Adipocyte (in vitro differentiated cells): ENCODE results near the gene KRT13.

Source experiments
- DNase-seq: peaks from one replicate; pipeline ENCODE4 v3.0.0-alpha.2; 2015; ENCODE audit warnings: low read depth
- H3K27me3 ChIP-seq: replicated peaks from 2 replicates; pipeline ENCODE4 v1.7.0; 2013; ENCODE audit warnings: mild to moderate bottlenecking, low read length, moderate library complexity; ENCODE audit not compliant: control insufficient read depth, insufficient read depth
- H3K36me3 ChIP-seq: 2 replicates; pipeline ENCODE4 v1.7.0; 2013; ENCODE audit warnings: low read length, mild to moderate bottlenecking, moderate library complexity; ENCODE audit not compliant: control insufficient read depth, insufficient read depth, severe bottlenecking
- H3K4me1 ChIP-seq: 2 replicates; pipeline ENCODE4 v1.7.0; 2013; ENCODE audit warnings: mild to moderate bottlenecking, low read length, moderate library complexity; ENCODE audit not compliant: control insufficient read depth, insufficient read depth
- H3K4me3 ChIP-seq: 2 replicates; pipeline ENCODE4 v1.7.0; 2013; ENCODE audit warnings: mild to moderate bottlenecking, low read length, moderate library complexity
- H3K9ac ChIP-seq: 2 replicates; pipeline ENCODE4 v1.7.0; 2013; ENCODE audit warnings: mild to moderate bottlenecking, low read length, moderate library complexity
- H3K9me3 ChIP-seq: 2 replicates; pipeline ENCODE4 v1.7.0; 2013; ENCODE audit warnings: mild to moderate bottlenecking, low read length, moderate library complexity; ENCODE audit not compliant: control insufficient read depth

KRT13 gene

GRCh38 chr17:41490000-41490990 is 15.1 kb downstream of the KRT13 start:
- Histone ChIP-seq H3K4me3 (no peak overlapping the region), H3K36me3 (no peaks in the 10 kb centered on the region), H3K4me1 (peaks cover 13% of the 10 kb centered on the region), H3K9me3 (no peaks in the 10 kb centered on the region), H3K27me3 (peaks cover 28% of the 10 kb centered on the region), H3K9ac (no peak overlapping the region)
- no peak for DNase-seq

- Histone ChIP-seq H3K27me3 (peaks cover 34% of the 10 kb centered on the region), H3K4me3 (no peak within 1 kb of the TSS), H3K4me1 (peaks cover 13% of the 10 kb centered on the region), H3K9me3 (no peaks in the 10 kb centered on the region), H3K36me3 (no peaks in the 10 kb centered on the region), H3K9ac (no peak within 1 kb of the TSS)
- DNase-seq = no peak
Measured at GRCh38 chr17:41489531-41489930, 15.9 kb downstream of the KRT13 start, which contains the start of gene KRT36. TSS of gene KRT36 (minus strand) at chr17:41489910. CDS start at chr17:41489864, 46 bp downstream.

- Histone ChIP-seq H3K9ac (no peak overlapping the region), H3K36me3 (no peaks in the 10 kb centered on the region), H3K4me3 (no peak overlapping the region), H3K9me3 (no peaks in the 10 kb centered on the region), H3K4me1 (peaks cover under 1% of the 10 kb centered on the region), H3K27me3 (peaks cover 49% of the 10 kb centered on the region)
- no peak for DNase-seq
Measured at GRCh38 chr17:41486809-41487530, 18.4 kb downstream of the KRT13 start.

GRCh38 chr17:41486316-41486715 is 19.1 kb downstream of the KRT13 start:
- DNase-seq = no peak
- Histone ChIP-seq H3K36me3 (no peaks in the 10 kb centered on the region), H3K4me3 (no peak overlapping the region), H3K4me1 (no peaks in the 10 kb centered on the region), H3K9me3 (no peaks in the 10 kb centered on the region), H3K9ac (no peak overlapping the region), H3K27me3 (peaks cover 51% of the 10 kb centered on the region)

GRCh38 chr17:41484920-41485904 is 20.2 kb downstream of the KRT13 start:
- H3K4me3 ChIP-seq = no peak overlapping the region
- no peak for DNase-seq
- H3K9me3 ChIP-seq = no peaks in the 10 kb centered on the region
- no peak overlapping the region for H3K9ac ChIP-seq
- peaks cover 47% of the 10 kb centered on the region for H3K27me3 ChIP-seq
- no peaks in the 10 kb centered on the region for H3K36me3 ChIP-seq
- no peaks in the 10 kb centered on the region for H3K4me1 ChIP-seq

GRCh38 chr17:41483991-41484826 is 21.2 kb downstream of the KRT13 start:
- Histone ChIP-seq H3K36me3 (no peaks in the 10 kb centered on the region), H3K27me3 (peaks cover 44% of the 10 kb centered on the region), H3K4me1 (no peaks in the 10 kb centered on the region), H3K9me3 (no peaks in the 10 kb centered on the region), H3K9ac (no peak overlapping the region), H3K4me3 (no peak overlapping the region)
- no peak for DNase-seq

GRCh38 chr17:41483531-41483930 is 21.9 kb downstream of the KRT13 start:
- no peak for DNase-seq
- Histone ChIP-seq H3K4me3 (no peak overlapping the region), H3K9me3 (no peaks in the 10 kb centered on the region), H3K27me3 (peaks cover 41% of the 10 kb centered on the region), H3K9ac (no peak overlapping the region), H3K36me3 (no peaks in the 10 kb centered on the region), H3K4me1 (no peaks in the 10 kb centered on the region)

GRCh38 chr17:41481036-41481435 is 24.4 kb downstream of the KRT13 start, which contains the start of gene KRT35:
TSS of gene KRT35 (minus strand) at chr17:41481151. CDS start at chr17:41481097, 54 bp downstream.
- H3K4me1 ChIP-seq = no peaks in the 10 kb centered on the region
- no peak within 1 kb of the TSS for H3K4me3 ChIP-seq
- no peak for DNase-seq
- no peaks in the 10 kb centered on the region for H3K9me3 ChIP-seq
- no peaks in the 10 kb centered on the region for H3K36me3 ChIP-seq
- H3K27me3 ChIP-seq = peaks cover 37% of the 10 kb centered on the region
- no peak within 1 kb of the TSS for H3K9ac ChIP-seq

- H3K36me3 ChIP-seq = no peaks in the 10 kb centered on the region
- no peak overlapping the region for H3K9ac ChIP-seq
- H3K4me3 ChIP-seq = no peak overlapping the region
- peaks cover 42% of the 10 kb centered on the region for H3K27me3 ChIP-seq
- H3K9me3 ChIP-seq = no peaks in the 10 kb centered on the region
- no peak for DNase-seq
- H3K4me1 ChIP-seq = no peaks in the 10 kb centered on the region
Measured at GRCh38 chr17:41480581-41480980, 24.8 kb downstream of the KRT13 start.

GRCh38 chr17:41480136-41480535 is 25.3 kb downstream of the KRT13 start:
- H3K9me3 ChIP-seq = no peaks in the 10 kb centered on the region
- H3K27me3 ChIP-seq = peaks cover 41% of the 10 kb centered on the region

More at GRCh38 chr17:41480136-41480535, 25.3 kb downstream of the KRT13 start:
- H3K9ac ChIP-seq = no peak overlapping the region
- no peak overlapping the region for H3K4me3 ChIP-seq
- H3K36me3 ChIP-seq = no peaks in the 10 kb centered on the region
- H3K4me1 ChIP-seq = no peaks in the 10 kb centered on the region
- DNase-seq = no peak
